ENCODE data around the gene ATXN1.

The ATXN1 gene

DNA sequence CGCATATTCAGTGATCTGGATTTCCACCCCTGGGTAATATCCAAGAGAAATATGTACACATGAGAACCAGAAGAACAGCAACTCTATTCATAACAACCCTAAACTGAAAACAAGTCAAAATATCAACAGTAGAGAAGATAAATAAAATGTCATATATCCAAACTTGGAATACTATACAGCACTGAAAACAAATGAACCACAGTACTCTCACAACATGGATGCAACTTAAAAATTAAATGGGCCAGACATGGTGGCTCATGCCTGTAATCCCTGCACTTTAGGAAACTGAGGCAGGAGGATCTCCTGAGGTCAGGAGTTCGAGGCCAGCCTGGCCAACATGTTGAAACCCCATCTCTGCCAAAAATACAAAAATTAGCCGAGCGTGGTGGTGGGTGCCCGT is 16.5 kb upstream of the ATXN1 start:
- Histone ChIP-seq H3K27ac (ENCODE audit: low read depth, low read length) (no peak overlapping the region), H3K36me3 (ENCODE audit: control insufficient read depth, insufficient read depth, low read length) (no peaks in the 10 kb centered on the region)

DNA sequence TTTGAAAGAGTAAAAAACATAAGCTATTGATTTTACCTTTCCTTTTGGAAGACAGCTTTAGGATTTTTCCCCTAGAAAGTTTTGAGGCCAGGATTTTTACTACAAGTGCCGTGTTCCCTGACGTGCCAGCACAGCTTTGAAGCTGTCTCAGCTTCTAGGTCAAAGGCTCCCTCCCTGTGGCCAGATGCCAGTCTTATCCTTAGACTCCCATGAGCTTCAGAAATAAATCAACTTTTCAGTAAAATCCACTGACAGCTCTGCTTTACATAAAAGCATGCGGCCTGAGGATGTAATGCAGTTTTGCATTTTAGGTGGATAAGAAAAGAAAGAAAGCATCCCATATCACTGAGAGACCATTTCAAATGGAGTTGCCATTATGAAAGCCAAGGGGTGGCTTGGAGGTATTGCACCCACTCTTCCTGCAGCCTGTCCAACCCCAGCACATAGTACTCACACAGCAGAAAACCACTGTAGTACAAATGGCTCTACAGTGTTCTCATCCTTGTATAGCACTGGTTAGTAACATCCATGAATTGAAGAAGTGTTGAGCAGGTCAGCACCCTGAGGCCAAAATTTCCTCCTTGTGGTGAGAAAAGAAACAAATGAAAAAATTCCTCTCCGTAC is 15.2 kb upstream of the ATXN1 start:
- Histone ChIP-seq H3K4me3 (ENCODE audit: low read length) (no peak overlapping the region), H3K9ac (ENCODE audit: low read length) (no peak overlapping the region), H3K4me1 (ENCODE audit: control insufficient read depth, insufficient read depth, low read length) (no peaks in the 10 kb centered on the region), H3K27me3 (ENCODE audit: control insufficient read depth, insufficient read depth, low read length) (no peaks in the 10 kb centered on the region), H3K27ac (ENCODE audit: low read depth, low read length) (no peak overlapping the region), H3K36me3 (ENCODE audit: control insufficient read depth, insufficient read depth, low read length) (no peaks in the 10 kb centered on the region)

More for the DNA sequence above, 16.5 kb upstream of the ATXN1 start:
- Histone ChIP-seq H3K4me3 (ENCODE audit: low read length) (no peak overlapping the region), H3K9ac (ENCODE audit: low read length) (no peak overlapping the region), H3K27me3 (ENCODE audit: control insufficient read depth, insufficient read depth, low read length) (no peaks in the 10 kb centered on the region), H3K4me1 (ENCODE audit: control insufficient read depth, insufficient read depth, low read length) (no peaks in the 10 kb centered on the region)

- no peak overlapping the region for H3K27ac ChIP-seq (ENCODE audit: low read depth, low read length)
- H3K9ac ChIP-seq (ENCODE audit: low read length), result no peak overlapping the region
Measured at GRCh38 chr6:16774437-16774836, 13.2 kb upstream of the ATXN1 start.

GRCh38 chr6:16773362-16773761 is 12.1 kb upstream of the ATXN1 start:
- Histone ChIP-seq H3K27ac (ENCODE audit: low read depth, low read length) (no peak overlapping the region), H3K36me3 (ENCODE audit: control insufficient read depth, insufficient read depth, low read length) (no peaks in the 10 kb centered on the region), H3K4me1 (ENCODE audit: control insufficient read depth, insufficient read depth, low read length) (peaks cover 17% of the 10 kb centered on the region)

More at GRCh38 chr6:16774437-16774836, 13.2 kb upstream of the ATXN1 start:
- Histone ChIP-seq H3K27me3 (ENCODE audit: control insufficient read depth, insufficient read depth, low read length) (no peaks in the 10 kb centered on the region), H3K4me1 (ENCODE audit: control insufficient read depth, insufficient read depth, low read length) (peaks cover 10% of the 10 kb centered on the region), H3K36me3 (ENCODE audit: control insufficient read depth, insufficient read depth, low read length) (no peaks in the 10 kb centered on the region), H3K4me3 (ENCODE audit: low read length) (no peak overlapping the region)

GRCh38 chr6:16770701-16771569 is 9.7 kb upstream of the ATXN1 start:
- Histone ChIP-seq H3K4me1 (ENCODE audit: control insufficient read depth, insufficient read depth, low read length) (peaks cover 21% of the 10 kb centered on the region), H3K27ac (ENCODE audit: low read depth, low read length) (peak overlapping the region; percentile 70), H3K4me3 (ENCODE audit: low read length) (peak overlapping the region; percentile 3)

More at GRCh38 chr6:16773362-16773761, 12.1 kb upstream of the ATXN1 start:
- H3K9ac ChIP-seq (ENCODE audit: low read length), result no peak overlapping the region
- no peak overlapping the region for H3K4me3 ChIP-seq (ENCODE audit: low read length)
- no peaks in the 10 kb centered on the region for H3K27me3 ChIP-seq (ENCODE audit: control insufficient read depth, insufficient read depth, low read length)

GRCh38 chr6:16769986-16770376 is 8.7 kb upstream of the ATXN1 start:
- H3K4me3 ChIP-seq (ENCODE audit: low read length), result no peak overlapping the region
- no peaks in the 10 kb centered on the region for H3K36me3 ChIP-seq (ENCODE audit: control insufficient read depth, insufficient read depth, low read length)
- H3K4me1 ChIP-seq (ENCODE audit: control insufficient read depth, insufficient read depth, low read length), result peaks cover 22% of the 10 kb centered on the region
- no peak overlapping the region for H3K9ac ChIP-seq (ENCODE audit: low read length)
- H3K27me3 ChIP-seq (ENCODE audit: control insufficient read depth, insufficient read depth, low read length), result no peaks in the 10 kb centered on the region
- H3K27ac ChIP-seq (ENCODE audit: low read depth, low read length), result peak overlapping the region; percentile 76

More at GRCh38 chr6:16770701-16771569, 9.7 kb upstream of the ATXN1 start:
- Histone ChIP-seq H3K36me3 (ENCODE audit: control insufficient read depth, insufficient read depth, low read length) (no peaks in the 10 kb centered on the region), H3K9ac (ENCODE audit: low read length) (no peak overlapping the region), H3K27me3 (ENCODE audit: control insufficient read depth, insufficient read depth, low read length) (no peaks in the 10 kb centered on the region)

- H3K27me3 ChIP-seq (ENCODE audit: control insufficient read depth, insufficient read depth, low read length), result no peaks in the 10 kb centered on the region
- H3K36me3 ChIP-seq (ENCODE audit: control insufficient read depth, insufficient read depth, low read length), result no peaks in the 10 kb centered on the region
- peak overlapping the region; percentile 76 for H3K27ac ChIP-seq (ENCODE audit: low read depth, low read length)
- no peak overlapping the region for H3K4me3 ChIP-seq (ENCODE audit: low read length)
- no peak overlapping the region for H3K9ac ChIP-seq (ENCODE audit: low read length)
- H3K4me1 ChIP-seq (ENCODE audit: control insufficient read depth, insufficient read depth, low read length), result peaks cover 26% of the 10 kb centered on the region
Measured at GRCh38 chr6:16769131-16769985, 8.1 kb upstream of the ATXN1 start.

DNA sequence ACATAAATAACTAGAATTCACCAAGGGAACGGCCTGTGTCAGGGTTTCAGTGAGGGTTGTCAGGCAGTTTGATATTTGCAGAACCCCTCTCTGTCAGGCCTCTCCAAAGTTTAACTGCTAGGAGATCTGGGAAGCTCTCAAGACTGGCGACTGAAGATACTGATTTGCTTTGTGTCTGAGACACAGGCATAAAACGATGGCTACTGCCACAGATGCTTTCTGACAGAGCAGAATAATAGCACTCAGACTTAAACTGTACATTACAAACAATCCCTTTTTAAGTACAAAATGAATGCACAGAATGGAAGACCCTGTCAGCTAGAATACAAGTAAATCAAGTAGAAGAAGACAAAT is 7.2 kb upstream of the ATXN1 start:
- peak overlapping the region; percentile 76 for H3K27ac ChIP-seq (ENCODE audit: low read depth, low read length)
- no peak overlapping the region for H3K4me3 ChIP-seq (ENCODE audit: low read length)

DNA sequence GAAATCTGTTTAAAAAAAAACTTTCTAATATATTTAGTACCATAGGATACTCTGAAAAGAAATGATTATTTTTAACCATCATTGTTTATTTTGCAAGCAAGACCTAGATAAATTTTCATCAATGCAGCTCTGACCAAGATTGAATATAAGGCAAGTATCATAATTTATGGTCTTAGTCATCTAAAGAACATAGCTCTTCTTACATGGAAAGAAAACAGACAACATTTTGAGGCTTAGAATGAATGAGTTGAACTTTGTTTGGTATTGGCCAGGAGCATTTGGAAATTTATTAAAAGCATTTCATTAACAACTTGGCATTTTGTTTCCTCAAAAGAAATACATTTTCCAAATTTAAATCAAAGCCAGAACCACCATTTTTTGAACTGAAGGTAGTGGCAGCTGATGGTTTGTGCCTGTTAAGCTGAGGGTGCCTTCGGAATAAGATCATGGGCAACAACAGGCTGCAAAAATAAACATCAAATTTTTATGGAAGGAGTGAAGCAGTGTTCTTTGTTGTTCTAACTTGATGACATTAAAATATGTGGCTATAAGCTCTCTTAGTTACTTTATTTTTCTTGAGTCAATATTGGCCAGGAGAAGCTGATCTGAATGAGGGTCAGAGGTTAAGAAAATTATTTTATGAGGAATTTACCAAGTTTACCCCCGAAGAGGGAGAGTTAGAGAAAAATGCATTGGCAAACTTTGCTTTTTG is 6.7 kb upstream of the ATXN1 start:
- H3K36me3 ChIP-seq (ENCODE audit: control insufficient read depth, insufficient read depth, low read length), result no peaks in the 10 kb centered on the region
- H3K4me3 ChIP-seq (ENCODE audit: low read length), result no peak overlapping the region
- H3K4me1 ChIP-seq (ENCODE audit: control insufficient read depth, insufficient read depth, low read length), result peaks cover 33% of the 10 kb centered on the region
- H3K27me3 ChIP-seq (ENCODE audit: control insufficient read depth, insufficient read depth, low read length), result no peaks in the 10 kb centered on the region
- H3K27ac ChIP-seq (ENCODE audit: low read depth, low read length), result peak overlapping the region; percentile 76
- H3K9ac ChIP-seq (ENCODE audit: low read length), result no peak overlapping the region

More for the DNA sequence above, 7.2 kb upstream of the ATXN1 start:
- Histone ChIP-seq H3K4me1 (ENCODE audit: control insufficient read depth, insufficient read depth, low read length) (peaks cover 32% of the 10 kb centered on the region), H3K27me3 (ENCODE audit: control insufficient read depth, insufficient read depth, low read length) (no peaks in the 10 kb centered on the region), H3K9ac (ENCODE audit: low read length) (no peak overlapping the region), H3K36me3 (ENCODE audit: control insufficient read depth, insufficient read depth, low read length) (no peaks in the 10 kb centered on the region)

DNA sequence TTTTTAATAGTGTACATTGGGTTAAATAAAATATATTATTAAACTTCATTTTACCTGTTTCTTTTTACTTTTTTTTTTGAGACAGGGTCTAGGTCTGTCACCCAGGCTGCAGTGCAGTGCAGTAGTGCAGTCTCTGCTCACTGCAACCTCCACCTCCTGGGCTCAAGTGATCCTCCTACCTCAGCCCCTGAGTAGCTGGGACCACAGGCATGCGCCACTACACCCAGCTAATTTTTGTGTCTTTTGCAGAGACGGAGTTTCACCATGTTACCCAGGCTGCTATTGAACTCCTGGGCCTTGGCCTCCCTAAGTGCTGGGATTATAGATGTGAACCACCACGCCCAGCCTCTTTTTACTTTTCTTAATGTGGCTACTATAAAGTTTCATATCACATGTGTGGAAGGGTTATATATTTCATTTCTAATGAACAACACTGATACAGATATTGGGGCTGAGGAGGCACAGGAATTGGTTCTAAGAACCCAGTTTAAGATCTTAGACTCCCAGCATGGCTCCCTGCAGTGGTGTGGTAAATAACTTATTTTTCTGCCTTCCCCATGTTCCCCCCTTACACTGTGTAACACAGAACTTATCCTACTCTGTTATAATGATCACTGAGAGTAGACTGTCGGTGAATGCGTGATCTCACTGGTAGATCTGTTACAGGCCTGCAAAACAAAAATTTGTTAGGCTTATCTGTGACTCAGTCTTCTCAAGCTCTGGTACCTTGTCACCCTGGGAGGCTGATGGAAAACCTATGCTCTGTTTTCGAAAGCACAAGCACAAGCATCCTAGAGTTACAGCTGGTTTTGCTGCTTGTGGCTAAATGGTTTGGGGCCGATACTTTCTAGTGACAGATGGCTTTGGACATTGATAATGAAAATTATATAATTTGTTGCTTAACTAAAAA is 5.8 kb upstream of the ATXN1 start:
- Histone ChIP-seq H3K36me3 (ENCODE audit: control insufficient read depth, insufficient read depth, low read length) (no peaks in the 10 kb centered on the region), H3K4me1 (ENCODE audit: control insufficient read depth, insufficient read depth, low read length) (peaks cover 33% of the 10 kb centered on the region), H3K27me3 (ENCODE audit: control insufficient read depth, insufficient read depth, low read length) (no peaks in the 10 kb centered on the region), H3K27ac (ENCODE audit: low read depth, low read length) (peak overlapping the region; percentile 52), H3K4me3 (ENCODE audit: low read length) (no peak overlapping the region), H3K9ac (ENCODE audit: low read length) (no peak overlapping the region)

- Histone ChIP-seq H3K27me3 (ENCODE audit: control insufficient read depth, insufficient read depth, low read length) (no peaks in the 10 kb centered on the region), H3K27ac (ENCODE audit: low read depth, low read length) (no peak overlapping the region), H3K4me1 (ENCODE audit: control insufficient read depth, insufficient read depth, low read length) (peaks cover 33% of the 10 kb centered on the region), H3K36me3 (ENCODE audit: control insufficient read depth, insufficient read depth, low read length) (no peaks in the 10 kb centered on the region), H3K4me3 (ENCODE audit: low read length) (no peak overlapping the region), H3K9ac (ENCODE audit: low read length) (no peak overlapping the region)
Measured at GRCh38 chr6:16766043-16766536, 4.8 kb upstream of the ATXN1 start.
